GM19324 (cell line): ENCODE results near the gene S100A4.
A peak's percentile ranks its signal among the peaks of the same experiment; 100 is the strongest.
"Not testable (repeated sequence)": the region's sequence is repeated elsewhere in the genome, so short reads cannot be mapped to it uniquely, and the experiment has no call there.

Experiments used
- ATAC-seq: cut with Tn5 transposase; IDR thresholded peaks from one replicate; pipeline ENCODE4 v1.9.1; 2021; ENCODE audit warnings: mild to moderate bottlenecking, moderate library complexity; ENCODE audit not compliant: unreplicated experiment, low FRiP score

The S100A4 gene

GRCh38 chr1:153545067-153546055 lies at the start of gene S100A4:
S100A4 (minus strand) TSS chr1:153545806; CDS start chr1:153544794, 1,012 bp downstream.
- no peak for ATAC-seq

GRCh38 chr1:153592748-153593147 lies 47.1 kb upstream of the S100A4 start:
- ATAC-seq = no peak

GRCh38 chr1:153588482-153588881 lies 42.9 kb upstream of the S100A4 start:
- ATAC-seq = no peak

- ATAC-seq = not testable (repeated sequence)
Measured at GRCh38 chr1:153588033-153588432, 42.4 kb upstream of the S100A4 start.

GRCh38 chr1:153587314-153587713 lies 41.7 kb upstream of the S100A4 start:
- no peak for ATAC-seq

- no peak for ATAC-seq
Measured at GRCh38 chr1:153586347-153586746, 40.7 kb upstream of the S100A4 start.

- no peak for ATAC-seq
Measured at GRCh38 chr1:153585006-153585405, 39.4 kb upstream of the S100A4 start.

GRCh38 chr1:153583976-153584375 lies 38.4 kb upstream of the S100A4 start:
- no peak for ATAC-seq

- not testable (repeated sequence) for ATAC-seq
Measured at GRCh38 chr1:153583514-153583913, 37.9 kb upstream of the S100A4 start.

GRCh38 chr1:153582836-153583235 lies 37.2 kb upstream of the S100A4 start:
- not testable (repeated sequence) for ATAC-seq

- ATAC-seq = no peak
Measured at GRCh38 chr1:153578936-153579335, 33.3 kb upstream of the S100A4 start.

- no peak for ATAC-seq
Measured at GRCh38 chr1:153578490-153578889, 32.9 kb upstream of the S100A4 start.

GRCh38 chr1:153577624-153578051 lies 32.0 kb upstream of the S100A4 start:
- no peak for ATAC-seq

- no peak for ATAC-seq
Measured at GRCh38 chr1:153577138-153577537, 31.5 kb upstream of the S100A4 start.

GRCh38 chr1:153575497-153575896 lies 29.9 kb upstream of the S100A4 start:
- ATAC-seq = not testable (repeated sequence)

GRCh38 chr1:153575081-153575491 lies 29.5 kb upstream of the S100A4 start:
- ATAC-seq = not testable (repeated sequence)

GRCh38 chr1:153573351-153573750 lies 27.7 kb upstream of the S100A4 start:
- ATAC-seq = no peak

- ATAC-seq = peak; percentile 56
Measured at GRCh38 chr1:153572569-153573015, 27.0 kb upstream of the S100A4 start.

- ATAC-seq = no peak
Measured at GRCh38 chr1:153571706-153572105, 26.1 kb upstream of the S100A4 start.

- no peak for ATAC-seq
Measured at GRCh38 chr1:153570874-153571273, 25.3 kb upstream of the S100A4 start.

- ATAC-seq = no peak
Measured at GRCh38 chr1:153569465-153569864, 23.9 kb upstream of the S100A4 start.
